Motor neuron (in vitro differentiated cells): ENCODE results near the gene PTOV1. TPM values are rescaled to one million over a fixed set of nuclear protein-coding genes. Genes with fewer than 3 reads are reported as not detected.

Experiments
- ATAC-seq, 8 experiments: fragments of 200-7000 bp; cut with Tn5 transposase; replicated peaks in 6 of 8; 2 replicates each; pipeline ENCODE4 v1.8.0; 2021; ENCODE audit warnings: mild to moderate bottlenecking in 8 of 8, moderate library complexity in 8 of 8
- H3K27ac ChIP-seq, 2 donors: fragments of 250-450 bp; sonication (Bioruptor Pico); 2 replicates each; pipeline ENCODE4 v1.9.0; 2021; ENCODE audit warnings: antibody characterized with exemption in 2 of 2, mild to moderate bottlenecking in 2 of 2, moderate library complexity in 1 of 2
- H3K4me1 ChIP-seq, 2 donors: fragments of 250-450 bp; sonication (Bioruptor Pico); replicated peaks in 1 of 2; 2 replicates each; pipeline ENCODE4 v1.6.1; 2021; ENCODE audit warnings: antibody characterized with exemption in 2 of 2, mild to moderate bottlenecking in 2 of 2, moderate library complexity in 1 of 2
- H3K4me3 ChIP-seq, 5 donors: fragments of 250-450 bp; sonication (Bioruptor Pico); 2 replicates each; pipeline ENCODE4 v1.9.0; 2021; ENCODE audit warnings: antibody characterized with exemption in 5 of 5, mild to moderate bottlenecking in 5 of 5, moderate library complexity in 4 of 5
- WGBS, 10 experiments: fragments of 450-650 bp; shearing (Covaris generic); methylation state at CpG; one replicate each; pipeline ENCODE4 v1.0.0; 2022; 5-methylcytosine and 5-hydroxymethylcytosine counted together
- in situ Hi-C, 9 experiments: fragments of 400-800 bp; cut with MboI; loops; one replicate each; pipeline ENCODE4 v1.15.0; 2021; ENCODE audit warnings: low sequenced_read_pairs in 9 of 9, low pct_unique_long_range_greater_than_20kb in 2 of 9; ENCODE audit not compliant: unreplicated experiment in 9 of 9
- total RNA-seq, 8 experiments: library from RNA; unstranded; fragments of 300-600 nt; gene quantifications; 2 replicates each; pipeline versions ENCODE4 v1.2.3 to v1.2.4, GENCODE V29; 2022

The PTOV1 gene
- total RNA-seq, 8 experiments from 2014 or later, result 60.1 to 215 (median 135) TPM

DNA sequence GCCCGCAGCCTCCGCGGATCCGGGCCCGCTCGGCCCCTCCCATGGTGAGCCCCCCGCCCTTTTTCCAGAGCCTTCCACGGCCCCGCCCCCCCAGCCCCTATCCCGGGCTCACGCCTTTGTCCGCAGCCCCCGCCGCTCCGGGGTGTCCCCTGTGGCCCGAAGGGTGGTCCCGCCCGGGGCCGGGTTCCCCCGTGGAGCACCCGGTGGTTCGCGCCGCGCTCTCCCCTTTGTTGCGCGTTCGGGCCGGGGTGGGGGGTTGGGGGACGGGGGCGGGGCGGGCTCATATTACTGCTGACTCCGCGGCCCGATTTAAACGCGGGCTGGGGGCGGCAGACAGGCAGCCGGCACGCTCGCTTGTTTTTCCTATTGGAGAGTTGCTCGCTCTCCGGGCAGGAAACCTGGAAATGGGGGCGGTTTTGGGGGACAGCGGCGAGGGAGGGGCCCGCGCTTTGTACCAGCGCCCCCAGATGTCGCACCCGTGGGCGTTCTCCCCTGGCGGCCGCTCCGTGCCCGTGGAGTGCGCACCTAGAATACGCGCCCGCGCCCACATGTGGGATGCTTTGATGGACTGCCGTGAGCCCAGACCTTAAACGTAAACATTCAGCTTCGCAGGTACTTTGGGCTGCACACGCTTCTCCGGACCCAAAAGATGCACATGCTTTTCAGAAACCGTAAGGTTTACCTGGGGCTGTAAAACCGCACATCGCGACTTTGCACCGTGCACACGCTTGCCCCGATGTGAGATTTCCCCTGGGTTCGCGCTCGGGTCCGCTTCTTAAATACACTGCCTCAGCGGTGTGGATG, 699 bp downstream of the PTOV1 start:
- in situ Hi-C loops, result no loop called here
- peak; percentile 3 to 43 (median 16) for ATAC-seq
- peak overlapping the region; percentile 97 to 99 for H3K27ac ChIP-seq
- peaks cover 16 to 20% of the 10 kb centered on the region in 2 donors for H3K4me1 ChIP-seq
- H3K4me3 ChIP-seq, result peak overlapping the region; percentile 87 to 99 (median 96)
- 0 to 18% (median 2%) methylated on average over 3 to 29 of the region's 78 CpGs; no CpG with 5 or more reads in 5 of the 10 experiments for WGBS, 10 experiments

DNA sequence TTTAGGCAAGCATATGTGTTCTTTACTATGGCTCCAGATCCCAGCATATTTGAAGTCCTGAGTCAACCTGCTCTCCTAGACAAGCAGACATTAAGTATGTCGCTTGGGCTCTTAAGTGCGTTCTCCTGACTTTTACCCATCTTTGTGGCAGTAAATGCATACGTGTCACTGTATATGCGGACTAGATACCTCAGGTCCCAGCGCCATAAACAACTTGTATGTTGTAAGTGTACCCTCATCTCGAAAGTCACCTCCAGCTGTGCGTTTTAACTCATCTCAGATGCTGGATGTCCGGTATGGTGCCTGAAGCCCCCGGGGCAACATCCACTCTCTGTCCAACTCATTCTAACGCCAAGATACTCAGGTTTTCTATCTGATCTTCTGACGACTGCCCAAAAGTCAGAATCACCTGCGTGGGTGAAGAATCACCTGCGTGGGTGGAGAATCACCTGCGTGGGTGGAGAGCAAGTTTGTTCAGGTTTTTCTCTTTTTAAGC, 1.7 kb downstream of the PTOV1 start:
- 40 to 100% (median 71%) methylated on average over 1 to 12 of the region's 14 CpGs; no CpG with 5 or more reads in 2 of the 10 experiments for WGBS, 10 experiments
- peaks cover 16 to 20% of the 10 kb centered on the region in 2 donors for H3K4me1 ChIP-seq
- in situ Hi-C loops, result no loop called here
- no peak for ATAC-seq
- H3K4me3 ChIP-seq, result peak overlapping the region; percentile 87 to 99 (median 96)
- H3K27ac ChIP-seq, result no peak overlapping the region

DNA sequence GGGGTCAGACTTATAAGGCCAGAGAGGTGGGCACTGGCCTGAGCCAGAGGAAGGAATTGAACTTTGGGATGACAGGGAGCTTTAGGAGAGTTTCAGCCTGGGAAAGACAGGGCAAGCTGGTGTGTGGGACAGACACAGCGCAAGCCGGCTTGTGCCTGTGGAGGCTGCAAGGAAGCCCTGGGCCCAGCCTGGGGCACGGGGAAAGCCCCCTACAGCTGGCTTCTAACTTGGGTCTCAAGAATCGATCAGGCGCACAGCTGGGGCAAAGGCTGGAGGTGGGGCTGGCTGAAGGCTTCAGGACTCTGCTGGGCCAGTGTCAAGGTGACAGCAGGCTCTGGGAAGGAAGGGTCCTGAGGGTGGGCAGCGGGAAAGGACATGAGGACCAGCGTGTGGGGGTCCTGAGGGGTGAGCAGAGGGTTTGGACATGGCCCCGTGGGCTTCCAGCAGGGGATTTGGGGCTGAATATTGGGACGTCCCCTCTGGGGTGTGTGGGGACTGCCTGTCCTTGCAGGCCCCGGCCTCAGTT, 3.0 kb downstream of the PTOV1 start:
- no peak for ATAC-seq
- no peak overlapping the region for H3K27ac ChIP-seq
- H3K4me3 ChIP-seq, result no peak overlapping the region
- WGBS, 10 experiments, result 71 to 100% (median 90%) methylated on average over 2 to 4 of the region's 10 CpGs; no CpG with 5 or more reads in 5 of the 10 experiments
- in situ Hi-C loops, result no loop called here
- H3K4me1 ChIP-seq, result peaks cover 16 to 20% of the 10 kb centered on the region in 2 donors

DNA sequence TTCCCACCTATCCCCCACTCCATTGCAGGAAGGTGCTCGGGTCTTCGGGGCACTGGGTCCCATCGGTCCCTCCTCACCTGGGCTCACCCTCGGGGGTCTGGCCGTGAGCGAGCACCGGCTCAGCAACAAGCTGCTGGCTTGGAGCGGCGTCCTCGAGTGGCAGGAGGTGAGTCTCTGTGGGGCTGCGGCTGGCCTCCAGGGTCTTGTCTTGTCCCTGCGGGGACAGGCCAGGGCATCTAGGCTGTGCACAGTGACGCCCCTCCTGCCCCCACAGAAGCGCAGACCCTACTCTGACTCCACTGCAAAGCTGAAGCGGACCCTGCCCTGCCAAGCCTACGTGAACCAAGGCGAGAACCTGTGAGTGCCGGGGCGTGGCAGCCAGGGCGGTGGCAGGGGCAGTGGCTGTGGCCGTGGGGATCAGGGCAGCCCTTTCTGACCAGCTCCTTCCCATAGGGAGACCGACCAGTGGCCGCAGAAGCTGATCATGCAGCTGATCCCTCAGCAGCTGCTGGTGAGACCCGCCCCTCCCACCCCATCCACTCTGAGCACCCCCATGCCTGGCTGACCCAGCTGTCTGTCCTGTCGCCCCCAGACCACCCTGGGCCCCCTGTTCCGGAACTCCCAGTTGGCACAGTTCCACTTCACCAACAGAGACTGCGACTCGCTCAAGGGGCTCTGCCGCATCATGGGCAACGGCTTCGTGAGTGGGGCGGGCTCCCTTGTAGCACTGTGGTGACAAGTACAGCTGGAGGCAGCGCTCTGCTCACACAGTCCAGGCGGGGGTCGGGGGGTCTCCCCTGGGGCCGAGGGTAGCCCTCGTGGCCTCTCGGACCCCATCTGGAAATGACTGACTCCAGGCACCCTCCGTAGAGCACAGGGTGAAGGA, 3.7 kb downstream of the PTOV1 start:
- in situ Hi-C loops, result no loop called here
- ATAC-seq, result no peak
- WGBS, 10 experiments, result 80 to 90% methylated on average over 1 to 4 of the region's 39 CpGs; no CpG with 5 or more reads in 8 of the 10 experiments
- no peak overlapping the region for H3K4me3 ChIP-seq
- H3K4me1 ChIP-seq, result peaks cover 16 to 20% of the 10 kb centered on the region in 2 donors
- no peak overlapping the region for H3K27ac ChIP-seq

DNA sequence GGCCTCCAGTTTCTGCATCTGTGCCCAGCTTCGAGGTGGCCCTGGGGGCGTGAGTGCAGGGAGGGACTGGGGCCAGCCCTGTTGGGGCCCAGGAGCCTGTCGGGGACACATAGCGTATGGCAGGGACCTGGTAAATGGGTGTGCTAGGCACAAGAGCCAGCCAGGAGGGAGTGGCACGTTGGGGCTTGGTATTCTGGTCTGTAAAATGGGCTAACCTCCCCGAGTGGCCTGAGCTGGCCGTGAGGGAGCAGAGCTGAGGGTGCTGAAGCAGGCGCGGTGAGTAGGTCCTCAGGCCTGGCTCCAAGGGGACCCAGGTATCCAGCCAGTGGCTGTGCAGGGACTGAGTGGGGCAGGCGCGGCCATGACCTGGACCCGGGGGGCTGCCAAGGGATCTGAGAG, 4.3 kb downstream of the PTOV1 start:
- Histone ChIP-seq H3K4me3 (no peak overlapping the region), H3K4me1 (peaks cover 16% of the 10 kb centered on the region in 2 donors), H3K27ac (no peak overlapping the region)
- ATAC-seq, result no peak
- in situ Hi-C loops, result no loop called here
- 67 to 100% (median 84%) methylated on average over 2 to 4 of the region's 12 CpGs; no CpG with 5 or more reads in 6 of the 10 experiments for WGBS, 10 experiments

DNA sequence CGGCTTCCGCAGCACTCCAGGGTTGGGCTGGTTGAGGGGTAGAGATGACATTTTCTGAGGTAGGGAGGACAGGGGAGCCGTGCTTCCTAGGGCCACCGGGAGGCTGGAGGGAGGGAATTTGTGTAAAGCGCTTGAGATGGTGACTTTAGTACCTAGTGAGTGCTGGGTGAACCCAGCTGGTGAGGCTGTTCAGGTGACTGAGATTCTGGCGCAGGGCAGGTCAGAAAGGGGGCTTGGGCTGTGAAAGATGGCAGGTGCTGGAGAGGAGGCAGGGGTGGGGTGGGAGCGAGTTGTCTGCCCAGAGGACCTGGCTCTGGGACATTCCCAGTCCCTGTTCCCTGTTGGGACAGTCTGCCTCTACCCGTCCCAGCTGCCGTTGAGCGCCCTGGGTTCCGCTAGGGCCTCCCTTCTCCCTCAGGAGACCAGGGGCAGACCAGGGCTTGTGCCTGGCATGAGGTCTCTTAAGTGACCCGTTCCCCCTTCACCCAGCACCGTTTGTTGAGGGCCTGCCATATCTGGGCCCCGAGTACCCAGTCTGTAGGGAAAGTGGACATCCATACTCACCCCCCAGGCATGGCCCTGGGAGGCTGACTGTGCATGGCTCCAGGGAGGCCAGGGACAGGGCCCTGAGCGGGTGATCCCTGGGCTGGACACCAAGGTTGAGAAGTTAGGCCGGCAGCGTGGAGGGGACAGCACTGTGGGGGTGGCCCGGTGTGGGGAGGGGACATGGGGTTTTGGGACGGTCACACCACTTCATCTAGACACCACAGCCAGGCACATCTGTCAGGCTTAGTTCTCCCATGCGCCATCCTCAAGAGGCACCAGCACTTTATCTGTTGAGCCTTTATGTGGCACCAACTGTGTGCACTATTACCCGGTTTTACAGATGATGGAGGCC, 5.0 kb downstream of the PTOV1 start:
- in situ Hi-C loops, result no loop called here
- H3K27ac ChIP-seq, result peak overlapping the region in 1 of 2 donors; percentile 6
- ATAC-seq, result no peak
- no peak overlapping the region for H3K4me3 ChIP-seq
- H3K4me1 ChIP-seq, result peaks cover 16 to 17% of the 10 kb centered on the region in 2 donors
- WGBS, 10 experiments, result 88 to 100% (median 97%) methylated on average over 2 to 7 of the region's 21 CpGs; no CpG with 5 or more reads in 6 of the 10 experiments

DNA sequence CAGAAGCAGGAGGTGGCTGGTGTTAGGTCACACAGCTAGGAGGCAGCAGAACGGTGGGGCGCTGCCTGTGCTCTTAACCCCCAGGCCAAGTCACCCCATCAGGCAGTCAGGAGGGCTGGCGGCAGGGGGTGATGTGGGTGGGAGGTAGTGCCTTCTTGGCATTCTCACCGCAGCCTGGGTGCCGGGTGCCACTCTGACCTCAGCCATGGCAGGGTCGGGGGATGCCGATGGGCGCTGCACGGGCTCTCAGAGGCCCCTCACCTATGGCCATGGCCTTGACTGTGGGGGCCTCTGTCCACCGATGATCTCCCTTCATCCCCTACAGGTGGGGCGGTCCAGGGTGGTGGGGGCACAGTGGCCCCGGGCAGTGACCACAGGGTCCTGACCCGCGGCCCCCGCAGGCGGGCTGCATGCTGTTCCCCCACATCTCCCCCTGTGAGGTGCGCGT, 5.6 kb downstream of the PTOV1 start:
- in situ Hi-C loops, result no loop called here
- Histone ChIP-seq H3K4me1 (peaks cover 16 to 21% of the 10 kb centered on the region in 2 donors), H3K27ac (no peak overlapping the region), H3K4me3 (no peak overlapping the region)
- no peak for ATAC-seq
- WGBS, 10 experiments, result 80% methylated on average over 2 of the region's 18 CpGs; no CpG with 5 or more reads in 9 of the 10 experiments

DNA sequence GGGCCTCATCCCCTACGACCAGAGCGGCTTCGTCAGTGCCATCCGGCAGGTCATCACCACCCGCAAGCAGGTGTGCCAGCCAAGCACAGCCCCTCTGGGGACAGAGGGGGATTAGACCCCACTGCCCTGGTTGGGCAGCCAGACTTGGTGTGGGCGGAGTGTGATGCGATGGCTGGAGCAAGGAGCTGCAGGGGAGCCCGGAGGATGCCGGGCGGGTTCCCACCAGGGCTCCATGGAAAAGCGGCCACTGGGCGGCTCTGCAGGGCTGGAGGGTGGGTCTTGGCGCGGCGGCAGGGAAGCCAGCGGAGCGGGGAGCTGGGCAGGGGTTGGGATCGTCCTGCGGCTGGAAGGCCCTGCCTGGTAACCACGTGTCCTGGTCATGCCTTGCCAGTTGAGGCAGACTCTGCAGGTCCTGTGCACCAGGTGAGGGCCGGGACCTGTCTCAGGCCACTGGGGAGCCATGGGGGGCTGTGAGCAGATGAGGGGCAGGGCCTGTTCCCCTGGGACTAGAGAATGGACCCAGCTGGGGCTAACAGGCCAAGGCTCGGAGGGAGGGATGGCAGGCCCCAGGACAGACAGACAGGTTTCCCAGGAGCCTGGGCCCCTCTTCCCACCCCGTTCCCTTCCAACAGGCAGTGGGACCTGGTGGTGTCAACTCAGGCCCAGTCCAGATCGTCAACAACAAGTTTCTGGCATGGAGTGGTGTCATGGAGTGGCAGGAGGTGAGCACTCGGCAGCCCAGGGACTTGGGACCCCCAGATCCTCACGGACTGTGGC, 6.3 kb downstream of the PTOV1 start:
- peak in 1 of 8 experiments; percentile 1 for ATAC-seq
- no peak overlapping the region for H3K4me3 ChIP-seq
- peak overlapping the region in 1 of 2 donors; percentile 49 for H3K27ac ChIP-seq
- H3K4me1 ChIP-seq, result peaks cover 15 to 20% of the 10 kb centered on the region in 2 donors
- 94 to 100% (median 100%) methylated on average over 1 to 4 of the region's 26 CpGs; no CpG with 5 or more reads in 6 of the 10 experiments for WGBS, 10 experiments
- in situ Hi-C loops, result no loop called here

DNA sequence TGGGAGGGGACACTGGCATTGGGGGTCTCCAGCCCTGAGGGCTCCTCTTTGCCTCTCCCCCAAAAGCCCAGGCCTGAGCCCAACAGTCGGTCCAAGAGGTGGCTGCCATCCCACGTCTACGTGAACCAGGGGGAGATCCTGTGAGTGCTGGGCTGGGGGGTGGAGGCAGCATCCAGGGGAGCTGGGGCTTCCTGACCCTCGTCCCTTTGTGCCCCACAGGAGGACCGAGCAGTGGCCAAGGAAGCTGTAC, 6.8 kb downstream of the PTOV1 start:
- no peak for ATAC-seq
- H3K27ac ChIP-seq, result peak overlapping the region in 1 of 2 donors; percentile 49
- in situ Hi-C loops, result no loop called here
- no peak overlapping the region for H3K4me3 ChIP-seq
- 100% methylated on average over 1 to 2 of the region's 5 CpGs; no CpG with 5 or more reads in 8 of the 10 experiments for WGBS, 10 experiments
- peaks cover 9 to 15% of the 10 kb centered on the region in 2 donors for H3K4me1 ChIP-seq

DNA sequence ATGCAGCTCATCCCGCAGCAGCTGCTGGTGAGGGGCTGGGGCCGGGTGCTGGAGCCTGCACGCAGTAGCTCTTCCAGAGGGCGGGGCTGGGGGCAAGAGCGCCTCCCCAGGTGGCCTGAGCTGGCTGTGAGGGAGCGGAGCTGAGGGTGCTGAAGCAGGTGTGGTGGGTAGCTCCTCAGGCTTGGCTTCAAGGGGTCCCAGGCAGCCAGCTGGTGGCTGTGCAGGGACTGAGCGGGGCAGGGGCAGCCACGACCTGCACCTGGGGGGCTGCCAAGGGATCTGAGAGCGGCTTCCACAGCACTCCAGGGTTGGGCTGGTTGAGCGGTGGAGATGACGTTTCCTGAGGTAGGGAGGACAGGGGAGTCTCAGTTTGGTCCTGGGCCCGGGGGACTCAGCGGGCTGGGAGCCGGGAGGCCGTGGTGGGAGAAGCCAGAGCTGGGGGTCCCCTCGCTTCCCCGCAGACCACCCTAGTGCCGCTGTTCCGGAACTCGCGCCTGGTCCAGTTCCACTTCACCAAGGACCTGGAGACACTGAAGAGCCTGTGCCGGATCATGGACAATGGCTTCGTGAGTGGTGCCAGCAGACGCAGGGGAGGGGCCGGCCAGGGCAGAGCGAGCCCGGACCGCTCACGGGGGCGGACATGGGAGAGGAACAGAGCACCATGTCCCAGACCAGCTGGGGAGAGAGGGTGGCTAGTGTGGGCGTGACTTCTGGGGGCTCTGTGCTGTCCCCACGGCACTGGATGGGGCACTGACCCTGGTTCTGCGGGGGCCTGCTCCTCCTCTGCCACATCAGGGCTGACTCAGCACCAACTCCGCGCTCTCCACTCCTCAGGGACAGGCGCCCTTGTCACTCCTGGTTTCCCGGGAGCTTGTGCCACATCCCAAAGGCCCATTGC, 7.4 kb downstream of the PTOV1 start:
- ATAC-seq, result peak in 5 of 8 experiments; percentile 1 to 9 (median 4)
- in situ Hi-C loops, result no loop called here
- WGBS, 10 experiments, result 60 to 80% methylated on average over 1 to 4 of the region's 37 CpGs; no CpG with 5 or more reads in 8 of the 10 experiments

More for the DNA sequence above, 7.4 kb downstream of the PTOV1 start:
- H3K4me1 ChIP-seq, result peaks cover 4 to 9% of the 10 kb centered on the region in 2 donors
- H3K4me3 ChIP-seq, result no peak overlapping the region
- peak overlapping the region in 1 of 2 donors; percentile 49 for H3K27ac ChIP-seq
